Common myeloid progenitor, CD34-positive (primary cell): ENCODE results near the gene HYPK. TPM values are rescaled to one million over a fixed set of nuclear protein-coding genes. Genes with fewer than 3 reads are reported as not detected.
A peak's percentile ranks its signal among the peaks of the same experiment; 100 is the strongest.

ENCODE experiments used
- CTCF ChIA-PET: fragments of 350-600 bp; sonication (Branson Sonifier 250); formaldehyde crosslinking; loops from one replicate; lab custom pipeline; 2021; ENCODE audit warnings: antibody characterized with exemption; lab: Charles Lee
- POLR2A ChIA-PET: fragments of 350-600 bp; sonication (Branson Sonifier 250); formaldehyde crosslinking; loops from one replicate; lab custom pipeline; 2021; ENCODE audit warnings: antibody characterized with exemption; lab: Charles Lee
- DNase-seq, 3 donors: peaks; one replicate each; pipeline versions ENCODE4 v3.0.0 to v3.0.0-alpha.2; 2013
- H3K27ac ChIP-seq, 2 experiments: 1 replicate in 1 of 2; 2 replicates in 1 of 2; pipeline ENCODE4 v1.7.0; 2013; ENCODE audit warnings: inconsistent platforms in 2 of 2, low read length in 2 of 2, mild to moderate bottlenecking in 2 of 2, low read depth in 1 of 2, moderate library complexity in 1 of 2; ENCODE audit not compliant: severe bottlenecking in 2 of 2, insufficient read depth in 1 of 2, poor library complexity in 1 of 2
- H3K27me3 ChIP-seq, 5 experiments: replicated peaks in 2 of 5; 1 replicate in 3 of 5; 2 replicates in 2 of 5; pipeline versions ENCODE4 v1.6.1 to v1.7.0; 2013; ENCODE audit warnings: low read length in 4 of 5, mild to moderate bottlenecking in 2 of 5, moderate library complexity in 2 of 5, inconsistent platforms in 1 of 5; ENCODE audit not compliant: insufficient read depth in 5 of 5, control insufficient read depth in 4 of 5
- H3K36me3 ChIP-seq, 4 experiments: 1 replicate in 2 of 4; 2 replicates in 2 of 4; pipeline versions ENCODE4 v1.6.1 to v1.7.0; 2013; ENCODE audit warnings: low read length in 3 of 4, control low read depth in 1 of 4, mild to moderate bottlenecking in 1 of 4; ENCODE audit not compliant: control insufficient read depth in 4 of 4, insufficient read depth in 4 of 4
- H3K4me1 ChIP-seq, 4 experiments: 1 replicate in 3 of 4; 2 replicates in 1 of 4; pipeline versions ENCODE4 v1.6.1 to v1.7.1; 2013; ENCODE audit warnings: low read length in 3 of 4, mild to moderate bottlenecking in 3 of 4, control low read depth in 1 of 4, inconsistent platforms in 1 of 4, moderate library complexity in 1 of 4; ENCODE audit not compliant: control insufficient read depth in 4 of 4, insufficient read depth in 4 of 4; ENCODE audit errors: control extremely low read depth in 1 of 4
- H3K4me3 ChIP-seq, 7 experiments: 1 replicate in 4 of 7; 2 replicates in 3 of 7; pipeline versions ENCODE4 v1.5.1 to v1.7.0; 2013; ENCODE audit warnings: mild to moderate bottlenecking in 7 of 7, low read length in 6 of 7, moderate library complexity in 6 of 7, inconsistent platforms in 2 of 7, low read depth in 2 of 7, control low read depth in 1 of 7; ENCODE audit not compliant: insufficient read depth in 4 of 7, control insufficient read depth in 1 of 7; ENCODE audit errors: extremely low read depth in 1 of 7
- H3K9me3 ChIP-seq, 5 experiments: 1 replicate in 4 of 5; 2 replicates in 1 of 5; pipeline versions ENCODE4 v1.6.1 to v1.7.1; 2013; ENCODE audit warnings: low read length in 4 of 5, mild to moderate bottlenecking in 2 of 5, inconsistent platforms in 1 of 5, low read depth in 1 of 5, moderate library complexity in 1 of 5; ENCODE audit not compliant: control insufficient read depth in 4 of 5, insufficient read depth in 2 of 5; ENCODE audit errors: control extremely low read depth in 1 of 5
- WGBS: methylation state at CpG from one replicate; pipeline ENCODE4 v1.1.5; 2013; ENCODE audit not compliant: insufficient coverage; 5-methylcytosine and 5-hydroxymethylcytosine counted together
- polyA plus RNA-seq: library from polyadenylated mRNA; unstranded; fragments of 120-200 nt; gene quantifications from one replicate; pipeline ENCODE4 v1.2.1, GENCODE V29; 2013

HYPK gene, protein sequence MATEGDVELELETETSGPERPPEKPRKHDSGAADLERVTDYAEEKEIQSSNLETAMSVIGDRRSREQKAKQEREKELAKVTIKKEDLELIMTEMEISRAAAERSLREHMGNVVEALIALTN
- 10.2 TPM for polyA plus RNA-seq

DNA sequence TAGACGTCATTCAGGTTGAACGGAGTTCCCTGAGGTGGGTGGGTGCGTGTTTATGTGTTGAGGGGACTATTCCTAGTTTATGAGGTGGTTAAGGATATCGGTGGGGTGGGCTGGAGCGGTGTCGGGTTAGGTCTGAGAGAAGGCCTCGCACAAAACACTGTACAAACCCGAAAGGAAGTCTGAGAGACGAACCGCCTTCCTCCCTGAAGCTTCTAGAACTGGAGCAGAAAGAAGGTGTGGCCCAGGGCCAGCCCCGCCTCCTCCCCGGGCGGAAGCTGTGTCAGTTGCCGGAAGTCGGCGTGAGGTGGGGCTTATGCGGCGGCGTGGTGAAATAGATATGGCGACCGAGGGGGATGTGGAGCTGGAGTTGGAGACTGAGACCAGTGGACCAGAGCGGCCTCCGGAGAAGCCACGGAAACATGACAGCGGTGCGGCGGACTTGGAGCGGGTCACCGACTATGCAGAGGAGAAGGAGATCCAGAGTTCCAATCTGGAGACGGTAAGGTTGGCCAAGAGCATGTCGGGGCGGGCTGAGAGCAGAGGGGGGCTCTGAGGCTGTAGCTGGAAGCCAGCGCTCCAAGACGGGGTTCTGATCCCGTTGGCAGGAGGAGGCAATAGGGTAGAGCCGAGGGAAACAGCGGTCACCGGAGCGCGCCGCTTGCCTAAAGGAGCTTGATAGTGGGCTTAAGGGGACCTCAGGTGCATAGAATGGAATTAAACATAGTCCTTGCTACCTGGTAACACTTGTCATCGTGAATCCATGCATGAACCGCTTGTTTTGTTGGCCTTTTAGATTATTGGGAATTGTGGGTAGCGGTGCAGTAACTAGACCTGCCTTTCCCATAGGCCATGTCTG lies at the start of gene HYPK:
HYPK (plus strand) TSS at position 314 of the 856 bp plus-strand sequence; CDS start at position 338, 24 bp downstream.
- Histone ChIP-seq H3K27ac (peak within 1 kb of the TSS; percentile 74 to 89), H3K27me3 (no peaks in the 10 kb centered on the region), H3K4me3 (peak within 1 kb of the TSS; percentile 80 to 100 (median 98)), H3K36me3 (peaks cover 20 to 68% (median 48%) of the 10 kb centered on the region in 4 experiments), H3K4me1 (peaks cover 8 to 15% (median 14%) of the 10 kb centered on the region in 4 experiments), H3K9me3 (no peaks in the 10 kb centered on the region)
- ChIA-PET CTCF (interaction anchor here (0.9 to 1.6 kb wide), 4 partner anchors 10 to 24 kb away, joined by 3 to 6 read pairs (median 4); partner anchors contain the start of genes ELL3 and MFAP1), POLR2A (interaction anchor here (0.5 to 1.0 kb wide), 3 partner anchors 10 to 392 kb away, joined by 4 to 6 read pairs (median 6); partner anchors contain the start of gene MFAP1)
- peak; percentile 90 to 95 (median 94) for DNase-seq
- WGBS, result 9% methylated on average over 39 of the region's 44 CpGs

DNA sequence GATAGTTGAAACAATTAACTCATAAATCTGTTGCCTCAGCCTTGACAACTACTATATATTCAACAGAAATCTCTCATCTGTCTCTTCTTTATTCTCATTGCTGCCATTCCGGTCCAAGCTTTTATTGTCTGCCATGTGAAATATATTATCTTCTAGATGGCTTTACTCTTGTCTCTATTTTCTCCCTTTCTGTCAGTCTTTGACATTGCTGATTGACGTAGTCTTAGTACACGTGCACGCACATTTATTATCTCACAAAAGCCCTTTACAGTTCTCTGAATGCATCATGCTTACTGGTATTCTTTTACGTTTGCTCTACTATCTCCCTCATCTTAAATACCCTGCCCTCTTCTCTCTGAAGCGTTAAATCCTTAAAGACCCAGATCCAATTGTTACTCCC lies 48.5 kb upstream of the HYPK start:
- 98% methylated on average over 4 of the region's 6 CpGs for WGBS
- ChIA-PET CTCF (interaction anchor here (1.4 kb wide), 1 partner anchor 19 kb away, joined by 3 read pairs; no protein-coding TSS in a partner anchor), POLR2A (no interaction called here)

DNA sequence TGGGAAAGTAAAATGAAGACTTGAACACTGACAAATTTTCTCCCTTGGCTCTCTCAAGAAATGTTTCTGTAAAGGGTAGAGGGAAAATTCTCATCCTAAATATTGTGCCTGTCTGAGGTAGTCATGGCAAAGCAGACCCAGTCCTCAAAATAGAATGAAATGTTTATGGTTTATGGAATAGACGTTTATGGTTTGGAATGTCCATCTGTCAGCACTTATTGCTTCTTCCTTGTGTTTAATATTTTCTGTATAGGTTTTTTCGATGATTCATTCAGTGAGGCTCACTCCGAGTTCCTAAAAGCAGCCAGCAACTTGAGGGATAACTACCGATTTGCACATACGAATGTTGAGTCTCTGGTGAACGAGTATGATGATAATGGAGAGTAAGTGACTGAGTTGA lies 37.6 kb upstream of the HYPK start:
- CTCF ChIA-PET, result no interaction called here
- Histone ChIP-seq H3K4me3 (no peak overlapping the region), H3K36me3 (peaks cover 21 to 82% (median 57%) of the 10 kb centered on the region in 4 experiments), H3K9me3 (no peaks in the 10 kb centered on the region), H3K27me3 (no peaks in the 10 kb centered on the region), H3K4me1 (no peaks in the 10 kb centered on the region), H3K27ac (no peak overlapping the region)
- DNase-seq, result no peak
- POLR2A ChIA-PET, result no interaction called here
- WGBS, result 91% methylated on average over 5 of the region's 6 CpGs

More for the DNA sequence above, 48.5 kb upstream of the HYPK start:
- Histone ChIP-seq H3K27me3 (no peaks in the 10 kb centered on the region), H3K27ac (no peak overlapping the region), H3K4me1 (peaks cover 0 to 18% (median 10%) of the 10 kb centered on the region in 4 experiments), H3K36me3 (peaks cover 13 to 55% (median 35%) of the 10 kb centered on the region in 4 experiments), H3K9me3 (no peaks in the 10 kb centered on the region), H3K4me3 (no peak overlapping the region)
- DNase-seq, result no peak

DNA sequence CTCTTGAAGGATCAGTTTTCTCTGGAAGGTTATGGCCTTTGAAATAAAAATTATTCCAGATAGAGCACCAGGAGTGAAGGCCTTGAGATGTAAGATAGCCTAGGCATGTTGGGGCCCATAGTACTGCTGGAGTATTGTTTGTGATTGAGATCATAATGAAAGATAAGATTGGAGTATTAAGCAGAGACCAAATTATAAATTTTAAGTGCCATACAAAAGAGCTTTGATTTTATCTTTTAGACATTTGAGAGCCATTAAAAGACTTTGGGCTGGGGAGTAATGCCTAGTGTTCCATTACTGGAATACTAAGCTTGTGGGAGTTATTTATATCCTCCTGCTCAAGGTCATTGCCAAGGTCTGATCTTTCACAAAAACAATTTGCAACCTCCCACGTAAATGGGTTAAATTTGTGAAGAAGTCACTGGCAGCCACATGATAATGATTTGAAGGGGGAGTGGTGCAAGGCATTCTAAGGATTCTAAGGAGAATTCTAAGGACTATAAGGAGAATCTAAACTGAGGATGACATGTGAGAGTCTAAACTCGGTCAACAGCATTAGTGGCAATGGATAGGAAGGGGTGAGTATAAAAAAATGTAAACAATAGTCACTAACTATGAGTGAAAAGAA lies 36.5 kb upstream of the HYPK start:
- Histone ChIP-seq H3K4me3 (no peak overlapping the region), H3K36me3 (peaks cover 26 to 83% (median 57%) of the 10 kb centered on the region in 4 experiments), H3K9me3 (no peaks in the 10 kb centered on the region), H3K27me3 (no peaks in the 10 kb centered on the region), H3K27ac (no peak overlapping the region), H3K4me1 (no peaks in the 10 kb centered on the region)
- DNase-seq, result no peak
- ChIA-PET CTCF (interaction anchor here (1.1 to 2.0 kb wide), 2 partner anchors 10 to 12 kb away, joined by 3 to 13 read pairs; partner anchors contain the start of gene ELL3), POLR2A (interaction anchor here (0.9 to 1.4 kb wide), 2 partner anchors 9 to 11 kb away, joined by 3 to 10 read pairs; no protein-coding TSS in a partner anchor)
- WGBS, result 100% methylated on average over 1 of the region's 2 CpGs

DNA sequence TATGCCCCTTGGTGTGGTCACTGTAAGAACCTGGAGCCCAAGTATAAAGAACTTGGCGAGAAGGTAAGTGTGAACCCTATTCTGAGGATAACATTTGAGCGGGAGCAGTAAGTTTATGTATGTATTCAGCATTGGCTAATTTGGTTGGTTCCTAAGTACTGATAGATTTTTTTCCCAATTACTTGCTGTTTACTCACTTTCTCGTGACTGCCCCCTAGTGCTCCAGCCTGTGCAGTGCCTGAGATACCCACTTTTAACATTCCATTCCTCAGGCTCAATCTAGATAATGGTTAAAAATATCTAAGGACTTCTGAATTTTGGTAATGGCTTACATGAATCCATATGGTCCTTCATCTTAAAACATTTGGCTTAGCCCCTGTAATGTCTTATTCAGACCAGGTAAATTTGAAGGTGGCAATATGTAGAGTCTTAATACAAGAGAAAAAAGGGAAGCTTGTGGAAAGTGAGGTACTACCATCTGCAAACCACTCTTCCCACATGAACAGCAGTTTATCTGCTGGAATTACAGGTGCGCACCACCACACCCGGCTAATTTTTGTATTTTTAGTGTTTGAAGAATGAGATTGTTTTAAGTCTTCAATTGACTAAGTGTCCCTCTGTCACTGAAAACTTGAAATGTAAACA lies 30.7 kb upstream of the HYPK start:
- Histone ChIP-seq H3K4me1 (no peaks in the 10 kb centered on the region), H3K4me3 (no peak overlapping the region), H3K27me3 (no peaks in the 10 kb centered on the region), H3K36me3 (peaks cover 24 to 87% (median 57%) of the 10 kb centered on the region in 4 experiments), H3K27ac (no peak overlapping the region), H3K9me3 (no peaks in the 10 kb centered on the region)
- CTCF ChIA-PET, result interaction anchor here (1.2 to 2.2 kb wide), 5 partner anchors 9 to 23 kb away, joined by 3 to 12 read pairs (median 5); no protein-coding TSS in a partner anchor
- POLR2A ChIA-PET, result interaction anchor here (1.5 kb wide), 1 partner anchor 23 kb away, joined by 4 read pairs; no protein-coding TSS in a partner anchor
- DNase-seq, result peak; percentile 64 to 78 (median 74)
- WGBS, result 83% methylated on average over 1 of the region's 5 CpGs

DNA sequence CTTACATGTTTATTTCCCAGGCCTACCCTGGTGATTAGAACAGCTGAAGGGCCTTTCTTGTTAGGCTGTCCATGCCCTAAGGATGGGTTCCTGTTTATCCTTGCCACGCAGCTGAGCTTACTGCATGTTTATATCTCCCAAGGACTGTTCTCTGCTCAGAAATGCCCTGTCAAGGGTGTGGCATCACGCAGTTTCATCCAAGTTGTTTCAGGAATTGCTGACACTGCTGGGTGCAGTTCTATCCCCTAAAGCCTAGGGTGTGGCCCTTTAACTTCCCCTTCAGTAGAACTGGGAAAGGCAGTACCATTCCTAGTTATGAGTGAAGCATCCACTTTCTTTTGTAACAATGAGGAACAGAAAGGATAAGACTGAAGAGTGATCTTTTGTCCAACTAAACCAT lies 28.6 kb upstream of the HYPK start:
- H3K27ac ChIP-seq, result no peak overlapping the region
- 95% methylated on average over 2 of the region's 2 CpGs for WGBS
- H3K4me3 ChIP-seq, result no peak overlapping the region
- ChIA-PET CTCF (interaction anchor here (1.2 to 2.2 kb wide), 3 partner anchors 10 to 17 kb away, joined by 3 to 12 read pairs (median 7); no protein-coding TSS in a partner anchor), POLR2A (no interaction called here)
- peaks cover 9 to 66% (median 40%) of the 10 kb centered on the region in 4 experiments for H3K36me3 ChIP-seq
- H3K27me3 ChIP-seq, result no peaks in the 10 kb centered on the region
- H3K9me3 ChIP-seq, result no peaks in the 10 kb centered on the region
- peaks cover 0 to 8% (median 7%) of the 10 kb centered on the region in 4 experiments for H3K4me1 ChIP-seq
- no peak for DNase-seq
